Stimulated activated CD4-positive, alpha-beta T cell treated with anti-CD3 and anti-CD28 coated beads, Interleukin-2, amount 100 ng/mL, for 4 hours (primary cell): ENCODE results near the gene IL32.
A peak's percentile ranks its signal among the peaks of the same experiment; 100 is the strongest.

Experiments
- DNase-seq: peaks from one replicate; pipeline ENCODE4 v3.0.0-alpha.2; 2020; ENCODE audit warnings: low read depth

Gene IL32

GRCh38 chr16:3027983-3028715 is 37.3 kb upstream of the IL32 start:
- DNase-seq, result peak; percentile 82

DNA sequence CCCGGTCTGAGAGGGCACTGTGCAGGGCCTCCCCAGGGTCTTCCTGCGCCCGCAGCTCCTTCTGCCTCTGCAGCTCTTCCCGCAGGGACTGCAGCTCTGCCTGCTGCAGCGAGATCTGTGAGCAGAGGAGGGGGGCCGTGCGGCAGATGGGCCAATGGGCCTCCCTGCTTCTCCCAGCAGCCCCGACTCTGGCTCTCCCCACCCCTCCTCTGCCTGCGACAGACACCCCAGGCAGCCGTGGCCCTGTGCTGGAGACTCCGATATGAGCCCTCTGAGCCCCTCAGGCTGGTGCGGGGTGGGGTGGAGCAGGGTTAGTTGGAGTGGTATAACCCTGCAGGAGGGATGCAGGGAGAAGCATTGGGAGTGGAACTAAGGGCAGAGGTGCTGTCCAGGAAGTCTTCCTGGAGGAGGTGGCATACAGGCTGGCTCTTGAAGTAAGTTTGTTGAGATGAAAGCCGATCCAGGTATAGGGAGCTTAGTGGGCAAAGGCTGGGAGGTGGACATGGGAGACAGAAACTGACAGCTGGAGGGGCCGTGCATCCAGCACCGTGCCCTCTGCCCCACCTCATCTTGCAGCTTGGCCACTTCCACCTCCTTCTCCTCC is 36.6 kb upstream of the IL32 start:
- DNase-seq, result no peak

- DNase-seq, result no peak
Measured at GRCh38 chr16:3029491-3030221, 35.8 kb upstream of the IL32 start.

DNA sequence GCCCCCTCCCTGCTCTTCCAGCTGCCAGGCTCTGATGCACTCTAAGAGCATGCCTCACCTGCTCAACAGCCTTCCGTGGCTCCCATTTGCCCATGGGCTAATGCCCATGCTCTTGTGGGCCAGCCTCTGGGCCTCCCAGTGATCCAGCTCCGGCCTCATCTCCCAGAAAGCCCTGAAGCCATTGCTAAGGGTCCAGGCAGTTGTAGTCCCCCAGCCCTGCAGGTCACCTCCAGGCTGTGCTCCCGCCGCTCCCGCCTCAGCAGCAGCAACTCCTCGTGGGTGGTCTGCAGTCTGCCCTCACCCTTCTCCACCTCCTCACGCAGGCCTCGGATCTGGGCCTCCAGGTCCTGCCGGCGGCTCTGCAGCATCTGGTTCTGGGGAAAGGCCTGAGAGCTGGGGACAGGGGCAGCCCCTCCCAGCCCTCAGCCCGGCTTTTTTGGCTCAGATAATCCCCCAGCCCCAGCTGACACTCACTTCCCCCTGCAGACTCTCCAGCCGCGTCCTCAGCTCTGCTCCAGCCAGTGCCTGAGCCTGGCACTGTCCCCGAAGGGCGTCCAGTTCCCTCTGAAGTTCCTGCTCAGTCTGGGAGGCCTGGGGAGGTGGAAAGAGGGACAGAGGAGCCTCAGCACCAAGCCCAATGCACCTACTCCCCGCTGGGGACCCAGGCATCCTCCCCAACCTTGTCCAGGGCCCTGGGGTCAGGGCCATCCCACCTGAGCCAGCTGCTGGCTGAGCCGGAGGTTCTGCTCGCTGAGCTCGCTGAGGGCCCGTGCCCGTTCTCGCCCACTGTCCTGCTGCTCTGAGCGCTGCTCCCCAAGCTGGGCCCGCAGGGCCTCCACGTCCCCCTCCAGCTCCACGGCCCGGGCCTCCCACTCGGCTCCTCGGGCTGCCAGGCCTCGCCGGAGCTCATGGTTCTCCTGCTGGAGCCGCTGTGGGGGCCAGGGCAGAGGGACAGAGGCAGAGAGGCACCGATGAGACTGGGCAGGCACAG is 34.9 kb upstream of the IL32 start:
- no peak for DNase-seq

GRCh38 chr16:3032624-3033023 is 32.8 kb upstream of the IL32 start:
- DNase-seq, result no peak

- no peak for DNase-seq
Measured at GRCh38 chr16:3035289-3035971, 30.0 kb upstream of the IL32 start.

- DNase-seq, result no peak
Measured at GRCh38 chr16:3035972-3036725, 29.3 kb upstream of the IL32 start.

- no peak for DNase-seq
Measured at GRCh38 chr16:3036726-3037315, 28.6 kb upstream of the IL32 start, which contains the start of gene BICDL2. Gene BICDL2 (minus strand): TSS chr16:3036944. CDS start chr16:3035496, 1,448 bp downstream.

DNA sequence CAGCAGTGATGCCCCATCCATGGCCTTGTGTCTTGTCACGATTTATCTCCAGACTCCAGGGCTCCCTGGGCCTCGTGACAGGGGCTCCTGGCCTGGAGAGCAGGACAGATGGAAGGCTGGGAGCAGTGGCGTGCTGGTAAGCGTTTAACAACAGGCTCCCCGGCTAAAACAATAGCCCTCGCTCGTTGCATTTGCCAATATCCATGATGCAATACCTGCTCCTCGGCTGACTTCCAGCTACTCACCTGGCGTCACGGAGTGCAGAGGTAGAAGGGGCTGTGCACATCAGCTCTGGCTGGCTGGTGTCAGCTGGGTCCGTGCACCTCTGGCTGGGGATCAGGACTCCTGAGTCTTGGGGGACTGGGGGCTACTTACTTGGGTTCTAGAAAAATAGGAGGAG is 27.2 kb upstream of the IL32 start:
- no peak for DNase-seq

DNA sequence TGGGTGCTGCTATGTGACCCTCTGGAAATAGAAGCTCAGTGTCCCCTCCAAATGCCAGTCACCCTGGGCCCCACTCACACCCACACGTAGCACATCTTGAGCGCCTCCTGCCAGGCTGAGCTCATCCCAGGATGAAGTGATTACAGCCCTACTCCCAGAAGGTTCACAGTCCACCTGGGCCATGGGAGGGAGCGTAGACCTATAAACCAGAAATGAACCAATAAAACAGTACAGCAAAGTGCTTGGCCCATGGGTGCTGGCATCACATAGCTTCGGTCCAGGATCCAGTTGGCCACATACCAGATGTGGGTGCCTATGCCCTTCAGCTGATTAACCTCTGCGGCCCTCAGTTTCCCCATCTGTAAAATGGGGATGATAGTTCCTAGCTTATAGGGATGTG is 26.5 kb upstream of the IL32 start:
- DNase-seq, result no peak

DNA sequence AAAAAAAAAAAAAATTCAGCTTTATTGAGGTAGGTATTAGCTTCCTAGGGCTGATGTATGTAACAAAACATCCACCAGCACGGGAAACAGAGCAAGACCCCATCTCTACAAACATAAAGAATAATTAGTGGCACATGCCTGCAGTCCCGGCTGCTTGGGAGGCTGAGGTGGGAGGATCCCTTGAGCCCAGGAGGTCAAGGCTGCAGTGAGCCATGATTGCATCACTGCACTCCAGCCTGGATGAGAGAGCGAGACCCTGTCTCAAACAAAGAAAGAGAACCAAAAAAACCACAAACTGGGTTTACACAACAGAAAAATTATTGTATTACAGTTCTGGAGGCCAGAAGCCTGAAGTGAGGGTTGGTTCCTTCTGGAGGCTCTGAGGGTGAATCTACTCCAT is 23.1 kb upstream of the IL32 start:
- no peak for DNase-seq

DNA sequence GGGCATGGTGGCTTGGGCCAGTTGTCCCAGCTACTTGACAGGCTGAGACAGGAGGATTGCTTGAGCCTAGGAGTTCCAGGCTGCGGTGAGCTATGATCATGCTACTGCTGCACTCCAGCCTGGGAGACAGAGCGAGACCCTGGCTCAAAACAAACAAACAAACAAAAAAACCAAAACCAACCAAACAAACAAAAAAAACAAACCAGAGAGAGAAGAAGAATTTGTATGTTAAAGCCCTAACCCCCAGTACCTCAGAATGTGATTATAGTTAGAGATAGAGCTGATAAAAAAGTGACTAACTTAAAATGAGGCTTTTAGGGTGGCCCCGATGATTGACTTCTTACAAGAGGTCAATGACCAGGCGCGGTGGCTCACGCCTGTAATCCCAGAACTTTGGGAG is 20.7 kb upstream of the IL32 start:
- DNase-seq, result no peak

- DNase-seq, result no peak
Measured at GRCh38 chr16:3045758-3046640, 19.4 kb upstream of the IL32 start, which contains the start of gene MMP25. Gene MMP25 (plus strand): TSS chr16:3046561. CDS start chr16:3046918, 357 bp downstream.

- DNase-seq, result no peak
Measured at GRCh38 chr16:3046641-3047386, 18.6 kb upstream of the IL32 start.

- DNase-seq, result no peak
Measured at GRCh38 chr16:3047387-3047720, 18.1 kb upstream of the IL32 start.

GRCh38 chr16:3049921-3050481 is 15.4 kb upstream of the IL32 start:
- DNase-seq, result no peak

GRCh38 chr16:3050487-3050886 is 15.0 kb upstream of the IL32 start:
- DNase-seq, result no peak

GRCh38 chr16:3051009-3051408 is 14.4 kb upstream of the IL32 start:
- DNase-seq, result no peak
